HG02610 (cell line): ENCODE data around the gene FUS.
"Not testable (repeated sequence)": the region's sequence is repeated elsewhere in the genome, so short reads cannot be mapped to it uniquely, and the experiment has no call there.

Experiments
- ATAC-seq: cut with Tn5 transposase; IDR thresholded peaks from one replicate; pipeline ENCODE4 v1.9.1; 2021; ENCODE audit warnings: mild to moderate bottlenecking, moderate library complexity; ENCODE audit not compliant: unreplicated experiment

Gene FUS

GRCh38 chr16:31184888-31185287, 4.9 kb downstream of the FUS start:
- ATAC-seq: no peak

GRCh38 chr16:31185339-31185738, 5.4 kb downstream of the FUS start:
- ATAC-seq: no peak

- no peak for ATAC-seq
Observed at GRCh38 chr16:31186176-31186575, 6.2 kb downstream of the FUS start.

- ATAC-seq: no peak
Observed at GRCh38 chr16:31186930-31187807, 7.2 kb downstream of the FUS start.

- ATAC-seq: no peak
Observed at GRCh38 chr16:31187808-31188189, 7.9 kb downstream of the FUS start.

- no peak for ATAC-seq
Observed at GRCh38 chr16:31188450-31189411, 8.8 kb downstream of the FUS start.

DNA sequence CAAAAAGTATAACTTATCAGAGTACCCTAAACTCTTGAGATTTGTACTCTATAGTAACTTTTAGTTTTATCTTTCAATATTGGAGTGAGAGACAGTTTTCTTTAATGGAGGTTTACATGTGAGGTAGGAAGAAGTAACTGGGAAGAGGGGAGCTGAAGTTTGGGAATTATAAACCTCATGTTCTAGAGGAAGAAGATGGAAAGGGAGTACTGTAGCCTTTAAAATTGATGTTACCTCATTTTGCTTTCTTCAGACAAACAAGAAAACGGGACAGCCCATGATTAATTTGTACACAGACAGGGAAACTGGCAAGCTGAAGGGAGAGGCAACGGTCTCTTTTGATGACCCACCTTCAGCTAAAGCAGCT, 9.5 kb downstream of the FUS start:
- no peak for ATAC-seq

DNA sequence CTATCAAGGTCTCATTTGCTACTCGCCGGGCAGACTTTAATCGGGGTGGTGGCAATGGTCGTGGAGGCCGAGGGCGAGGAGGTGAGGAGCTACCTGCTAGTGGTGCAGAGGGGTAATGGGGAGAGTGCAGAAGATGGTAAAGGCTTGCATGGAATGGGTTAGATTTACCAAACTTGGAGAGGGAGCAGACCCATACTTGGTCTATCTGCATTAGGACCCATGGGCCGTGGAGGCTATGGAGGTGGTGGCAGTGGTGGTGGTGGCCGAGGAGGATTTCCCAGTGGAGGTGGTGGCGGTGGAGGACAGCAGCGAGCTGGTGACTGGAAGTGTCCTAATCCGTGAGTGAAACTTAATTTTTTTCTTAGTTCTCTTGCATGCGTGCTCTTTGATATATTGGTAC, 10.1 kb downstream of the FUS start:
- ATAC-seq: no peak

DNA sequence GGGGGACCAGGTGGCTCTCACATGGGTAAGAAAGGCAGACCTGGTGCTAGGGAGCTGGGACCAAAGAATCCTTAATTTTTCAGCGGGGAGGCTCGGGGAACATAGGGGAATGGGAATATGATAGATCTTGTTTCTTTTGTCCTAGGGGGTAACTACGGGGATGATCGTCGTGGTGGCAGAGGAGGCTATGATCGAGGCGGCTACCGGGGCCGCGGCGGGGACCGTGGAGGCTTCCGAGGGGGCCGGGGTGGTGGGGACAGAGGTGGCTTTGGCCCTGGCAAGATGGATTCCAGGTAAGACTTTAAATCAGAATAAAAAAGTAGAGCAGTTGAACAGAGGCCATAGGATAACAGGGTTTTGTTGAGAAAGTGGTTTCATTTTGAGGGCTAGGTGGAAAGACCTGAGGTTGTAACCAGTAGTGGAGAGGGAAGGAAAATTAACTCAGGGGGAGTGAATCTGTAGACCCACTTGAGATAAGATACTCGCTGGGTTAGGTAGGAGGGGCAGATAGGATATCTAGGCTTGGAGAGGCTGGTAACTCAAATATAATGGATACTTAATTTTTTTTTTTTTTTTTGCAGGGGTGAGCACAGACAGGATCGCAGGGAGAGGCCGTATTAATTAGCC, 11.0 kb downstream of the FUS start:
- ATAC-seq: no peak

- ATAC-seq: no peak
Observed at GRCh38 chr16:31191697-31192428, 11.9 kb downstream of the FUS start.

GRCh38 chr16:31192856-31193642, 13.1 kb downstream of the FUS start:
- no peak for ATAC-seq

DNA sequence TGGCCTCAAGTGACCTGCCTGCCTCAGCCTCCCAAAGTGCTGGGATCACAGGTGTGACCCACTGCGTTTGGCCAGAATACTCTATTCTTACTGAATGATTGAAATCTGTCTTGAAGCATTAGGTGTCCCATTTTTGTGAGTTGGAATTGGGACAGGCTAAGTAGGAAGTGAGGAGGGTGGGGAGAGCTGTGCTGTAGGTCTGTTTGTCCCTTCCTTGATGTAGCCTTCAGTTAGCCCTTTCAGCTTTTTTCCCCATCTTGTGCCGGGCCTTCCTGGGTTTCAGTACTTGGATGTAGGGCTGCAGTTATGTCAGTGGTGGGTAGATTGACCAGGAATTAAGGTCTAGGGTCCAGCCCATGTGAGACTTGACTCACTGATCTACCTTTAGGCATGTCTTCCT, 13.9 kb downstream of the FUS start:
- no peak for ATAC-seq

GRCh38 chr16:31194898-31195297, 15.0 kb downstream of the FUS start:
- peak; percentile 59 for ATAC-seq

DNA sequence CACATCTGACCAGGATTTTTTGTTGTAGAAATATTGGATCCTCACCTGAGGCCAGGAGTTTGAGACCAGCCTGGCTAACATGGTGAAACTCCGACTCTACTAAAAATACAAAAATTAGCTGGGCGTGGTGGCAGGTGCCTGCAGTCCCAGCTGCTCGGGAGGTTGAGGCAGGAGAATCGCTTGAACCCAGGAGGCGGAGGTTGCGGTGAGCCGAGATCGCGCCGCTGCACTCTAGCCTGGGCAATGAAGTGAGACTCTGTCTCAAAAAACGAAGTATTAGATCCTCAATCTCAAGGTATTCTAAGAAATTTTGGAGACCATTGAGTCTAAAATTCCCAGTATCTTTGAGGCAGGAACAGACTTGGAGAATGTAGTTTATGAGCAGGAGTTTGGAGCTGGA, 15.9 kb downstream of the FUS start:
- ATAC-seq: not testable (repeated sequence)

- no peak for ATAC-seq
Observed at GRCh38 chr16:31196324-31197088, 16.6 kb downstream of the FUS start.

DNA sequence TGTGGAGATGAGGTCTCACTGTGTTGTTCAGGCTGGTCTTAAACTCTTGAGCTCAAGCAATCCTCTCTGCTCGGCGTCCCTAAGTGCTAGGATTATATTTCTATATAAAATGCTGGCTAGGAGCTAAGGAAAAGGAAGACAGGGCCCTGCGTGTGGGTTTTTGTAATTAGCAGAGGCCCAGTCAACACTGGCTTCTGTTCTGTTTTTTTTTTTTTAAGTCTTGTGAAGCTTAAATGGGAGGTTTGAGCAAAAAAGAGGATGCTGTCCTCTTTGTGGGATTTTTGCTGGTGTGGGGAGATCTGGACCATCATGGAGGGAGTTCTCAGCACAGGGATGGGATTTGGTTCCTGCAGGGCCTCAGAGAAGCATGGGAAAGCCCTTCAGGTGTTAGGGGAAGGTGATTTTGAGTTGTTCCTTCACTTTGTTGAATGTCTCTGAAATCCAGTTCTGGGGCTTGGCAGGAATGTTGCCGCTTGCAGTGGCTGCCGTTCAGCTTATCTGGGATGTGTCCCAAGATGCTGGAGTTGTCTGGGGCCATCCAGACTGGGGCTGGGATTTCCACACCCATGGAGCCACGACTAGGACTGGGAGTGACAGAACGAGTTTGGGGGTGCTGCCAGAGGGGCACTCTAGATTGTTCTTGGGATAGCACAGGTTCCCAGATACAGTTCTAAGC, 18.4 kb downstream of the FUS start:
- ATAC-seq: no peak

DNA sequence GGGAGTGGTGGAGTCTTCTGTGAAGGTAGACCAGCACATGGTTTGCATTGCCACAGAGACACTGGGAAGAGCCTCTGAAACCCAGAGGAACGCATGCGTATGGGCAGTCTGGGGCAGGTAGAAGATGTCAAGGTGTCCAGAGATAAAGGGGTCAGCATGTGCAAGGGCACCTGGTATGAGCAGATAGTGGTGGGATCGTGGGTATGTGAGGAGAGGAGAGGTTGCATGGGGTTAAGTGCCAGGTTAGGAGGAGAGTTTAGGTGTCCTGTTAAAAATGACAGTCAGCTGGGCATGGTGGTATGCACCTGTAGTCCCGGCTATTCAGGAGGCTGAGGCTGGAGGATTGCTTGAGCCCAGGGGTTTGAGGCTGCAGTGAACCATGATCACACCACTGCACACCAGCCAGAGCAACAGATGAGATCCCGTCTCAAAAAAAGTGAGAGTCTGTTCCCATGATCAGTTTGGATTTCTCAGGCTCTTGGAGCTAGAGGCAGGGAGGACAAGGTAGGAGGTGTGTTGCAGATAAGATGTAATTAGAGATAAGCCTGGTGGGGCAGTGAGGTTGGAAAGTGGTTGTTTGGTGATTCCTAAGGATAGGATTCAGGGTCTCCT, 19.6 kb downstream of the FUS start:
- ATAC-seq: no peak

- ATAC-seq: not testable (repeated sequence)
Observed at GRCh38 chr16:31200111-31200510, 20.2 kb downstream of the FUS start.
